GF-D8 (cell line): ENCODE measurements around the gene PRKG1.

Source experiments
- DNase-seq: peaks from one replicate; lab custom pipeline; 2025; lab: John Stamatoyannopoulos, UW

PRKG1 gene

GRCh38 chr10:51879238-51879637 lies 805.0 kb downstream of the PRKG1 start:
- DNase-seq: no peak

DNA sequence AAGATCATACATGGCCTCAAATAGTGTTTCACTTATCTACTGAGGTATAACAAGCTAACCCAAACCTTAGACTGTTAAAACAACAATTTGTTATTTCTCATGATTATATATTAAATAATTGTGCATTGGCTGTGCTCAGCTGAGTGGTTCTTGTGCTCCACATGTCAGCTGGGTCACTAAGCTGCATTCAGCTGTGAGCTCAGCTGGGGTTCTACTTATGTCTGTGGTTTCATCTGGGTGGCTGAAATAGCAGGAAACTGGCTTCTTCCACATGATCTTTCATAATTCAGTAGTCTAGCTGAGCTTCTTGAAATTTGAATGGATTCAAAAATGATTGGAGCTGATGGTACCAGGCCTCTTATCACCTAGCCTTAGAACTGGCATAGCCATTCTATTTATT lies 806.9 kb downstream of the PRKG1 start:
- DNase-seq: no peak

- DNase-seq: no peak
Measured at GRCh38 chr10:51886438-51887068, 812.3 kb downstream of the PRKG1 start.

DNA sequence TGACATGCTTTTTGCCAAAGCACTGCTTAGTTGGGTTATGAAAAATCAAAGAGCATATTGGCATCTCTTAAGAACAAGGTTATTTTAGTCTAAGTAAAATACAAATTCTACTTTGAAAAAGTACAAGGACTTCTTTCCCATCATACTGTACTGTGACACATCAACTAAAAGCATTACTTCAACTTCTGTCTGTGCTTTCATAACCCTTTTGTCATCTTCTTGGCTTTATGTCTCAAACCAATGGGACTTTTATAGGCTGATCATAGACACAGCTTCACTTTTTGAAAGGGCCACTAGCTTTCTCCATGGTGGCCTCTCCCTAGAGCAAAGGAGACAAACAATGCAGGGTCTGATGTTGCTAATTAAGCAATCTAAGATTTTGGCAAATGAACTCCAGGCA lies 814.0 kb downstream of the PRKG1 start:
- DNase-seq: no peak

- DNase-seq: no peak
Measured at GRCh38 chr10:51892313-51892712, 818.0 kb downstream of the PRKG1 start.

DNA sequence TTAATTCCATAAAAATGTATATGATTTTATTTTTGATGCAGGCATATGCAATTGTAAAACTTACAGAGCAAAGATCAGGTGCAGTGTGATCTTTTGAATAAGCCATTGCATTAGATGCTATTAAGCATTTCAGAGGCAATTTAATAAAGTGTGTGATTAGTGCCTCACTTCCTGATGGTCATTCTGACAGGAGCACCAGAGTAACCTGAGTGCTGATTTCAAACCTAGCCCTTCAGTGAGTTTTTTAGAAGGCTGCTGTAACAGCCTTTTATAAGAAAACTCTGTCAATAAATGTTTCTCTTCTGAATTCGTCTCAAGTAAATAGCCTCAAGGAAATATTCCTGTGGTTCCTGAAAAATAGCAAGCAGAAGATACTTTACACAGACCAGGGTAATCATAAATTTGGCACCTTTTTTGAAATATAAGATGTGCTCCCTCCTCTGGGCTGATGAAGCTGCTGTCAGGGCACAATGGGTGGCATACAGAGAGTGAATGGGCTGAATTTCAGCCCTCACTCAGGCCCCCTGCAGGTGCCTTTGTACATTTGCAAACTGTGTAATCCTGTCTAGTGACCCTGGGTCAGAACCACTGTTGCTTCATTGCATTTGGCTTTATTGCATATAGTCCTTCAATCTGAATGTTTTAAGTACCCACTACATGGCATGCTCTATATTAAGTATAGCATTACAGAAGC lies 818.8 kb downstream of the PRKG1 start:
- no peak for DNase-seq

GRCh38 chr10:51894771-51895578 lies 820.7 kb downstream of the PRKG1 start:
- DNase-seq: no peak

DNA sequence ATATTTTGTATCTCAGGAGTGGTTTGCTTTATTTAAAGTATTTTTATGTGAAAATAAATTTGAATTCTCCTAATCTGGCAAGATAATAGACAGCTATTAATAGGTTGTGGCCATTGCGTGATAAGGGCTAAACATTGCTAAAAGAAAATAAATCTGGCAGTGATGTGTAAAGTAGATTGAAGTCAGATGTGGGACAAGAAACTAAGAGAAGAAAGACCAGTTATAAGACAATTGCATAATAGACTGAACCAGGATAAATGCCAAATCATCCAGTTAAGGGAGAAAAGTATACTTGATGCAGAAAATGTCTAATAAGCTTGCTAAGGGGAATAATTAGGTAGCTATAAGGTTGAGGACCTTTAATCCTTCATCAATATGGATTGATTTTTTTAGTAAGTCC lies 822.6 kb downstream of the PRKG1 start:
- no peak for DNase-seq

GRCh38 chr10:51897560-51897959 lies 823.3 kb downstream of the PRKG1 start:
- no peak for DNase-seq

GRCh38 chr10:51900180-51900579 lies 825.9 kb downstream of the PRKG1 start:
- DNase-seq: no peak

DNA sequence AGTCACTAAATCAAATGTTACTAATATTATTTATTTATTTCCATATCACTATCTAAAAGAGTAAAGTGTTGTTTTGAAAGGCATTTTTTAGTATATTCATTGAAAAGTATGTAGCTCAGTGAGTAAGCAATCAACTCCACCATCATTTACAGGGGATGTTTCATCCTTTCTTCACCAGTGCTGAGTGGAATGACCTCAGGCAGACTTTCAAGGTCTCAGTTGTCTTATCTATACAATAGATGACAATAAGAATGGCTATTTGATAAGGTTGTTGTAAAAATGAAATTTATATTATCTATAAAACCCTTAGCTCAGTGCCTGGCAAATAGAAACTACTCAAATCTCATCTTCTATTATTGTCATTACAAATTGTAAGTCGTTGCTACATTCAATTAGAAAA lies 829.4 kb downstream of the PRKG1 start:
- DNase-seq: no peak

- no peak for DNase-seq
Measured at GRCh38 chr10:51905032-51905431, 830.7 kb downstream of the PRKG1 start.

DNA sequence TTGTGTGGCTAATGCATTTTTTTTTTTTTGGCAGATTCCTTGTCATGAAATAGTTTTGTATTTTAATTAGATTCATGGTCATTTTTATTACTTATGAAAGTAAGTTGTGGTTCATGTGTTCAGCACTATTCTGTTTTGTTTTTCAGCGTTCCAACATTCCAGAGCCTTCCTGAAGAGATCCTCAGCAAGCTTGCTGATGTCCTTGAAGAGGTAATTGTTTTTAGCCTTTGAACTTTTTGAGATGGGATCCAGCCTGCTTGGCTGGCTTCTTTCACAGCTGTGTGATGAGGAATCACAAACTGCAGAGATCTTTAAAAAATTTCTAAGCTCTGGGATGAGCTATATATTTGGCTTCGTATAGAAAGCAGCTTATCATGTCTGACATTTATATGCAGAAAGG lies 833.1 kb downstream of the PRKG1 start:
- no peak for DNase-seq

DNA sequence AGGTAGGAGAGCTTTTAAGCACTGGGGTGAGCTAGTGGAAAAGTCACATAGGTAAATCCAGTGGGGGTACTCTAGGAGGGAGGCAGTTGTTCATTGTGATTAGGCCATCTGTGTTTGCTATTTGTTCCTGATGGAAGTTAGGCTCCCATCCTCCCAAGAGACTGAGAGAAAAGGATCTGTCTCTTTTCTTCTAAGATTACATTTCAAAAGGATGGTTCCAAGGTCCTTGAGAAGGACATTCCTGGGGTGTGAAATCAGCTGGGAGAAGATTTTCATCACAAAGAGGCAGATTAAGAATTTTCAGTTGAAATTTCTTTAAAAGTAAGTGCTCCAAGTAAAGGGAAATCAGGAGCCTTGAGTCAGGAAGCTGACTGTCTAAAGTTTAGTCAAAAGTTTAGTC lies 835.9 kb downstream of the PRKG1 start:
- no peak for DNase-seq

GRCh38 chr10:51910596-51910995 lies 836.3 kb downstream of the PRKG1 start:
- DNase-seq: no peak

DNA sequence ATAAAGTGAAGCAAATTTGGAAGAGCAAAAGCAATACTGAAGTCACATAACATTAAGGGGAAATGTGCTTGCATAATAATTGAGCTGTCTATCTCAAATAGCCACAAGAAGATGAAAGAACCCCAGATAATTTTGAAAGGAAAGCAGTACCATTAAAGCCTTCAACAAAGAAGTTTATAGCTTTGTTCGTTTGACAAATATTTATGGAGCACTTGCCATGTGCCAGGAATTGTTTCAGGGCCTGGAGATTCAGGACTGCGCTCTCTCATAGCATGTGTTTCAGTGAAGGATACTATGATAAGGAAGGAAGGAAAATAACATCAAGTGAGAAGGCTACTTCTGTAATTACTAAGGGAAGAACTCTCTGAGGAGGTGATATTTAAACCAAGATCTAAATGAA lies 837.4 kb downstream of the PRKG1 start:
- DNase-seq: no peak

GRCh38 chr10:51915031-51915542 lies 840.8 kb downstream of the PRKG1 start:
- DNase-seq: no peak

GRCh38 chr10:51918440-51918839 lies 844.2 kb downstream of the PRKG1 start:
- no peak for DNase-seq

- no peak for DNase-seq
Measured at GRCh38 chr10:51918884-51919325, 844.6 kb downstream of the PRKG1 start.

DNA sequence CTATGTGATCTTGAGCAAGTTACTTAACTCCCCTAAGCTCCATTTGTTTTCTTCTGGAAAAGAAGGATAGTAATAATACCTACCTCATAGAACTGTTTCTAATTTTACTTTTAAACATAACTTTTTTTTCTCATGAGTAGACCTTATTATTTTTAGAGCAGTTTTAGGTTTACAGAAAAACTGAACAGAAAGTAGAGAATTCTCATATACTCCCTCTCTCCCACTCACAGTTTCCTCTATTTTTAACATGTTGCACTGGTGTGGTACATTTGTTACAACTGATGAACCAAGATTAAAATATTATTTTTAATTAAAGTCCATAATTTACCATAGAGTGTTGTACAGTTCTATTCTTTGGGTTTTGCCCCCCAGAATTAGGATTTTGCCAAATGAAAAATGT lies 846.4 kb downstream of the PRKG1 start:
- no peak for DNase-seq

- no peak for DNase-seq
Measured at GRCh38 chr10:51924359-51924758, 850.1 kb downstream of the PRKG1 start.

DNA sequence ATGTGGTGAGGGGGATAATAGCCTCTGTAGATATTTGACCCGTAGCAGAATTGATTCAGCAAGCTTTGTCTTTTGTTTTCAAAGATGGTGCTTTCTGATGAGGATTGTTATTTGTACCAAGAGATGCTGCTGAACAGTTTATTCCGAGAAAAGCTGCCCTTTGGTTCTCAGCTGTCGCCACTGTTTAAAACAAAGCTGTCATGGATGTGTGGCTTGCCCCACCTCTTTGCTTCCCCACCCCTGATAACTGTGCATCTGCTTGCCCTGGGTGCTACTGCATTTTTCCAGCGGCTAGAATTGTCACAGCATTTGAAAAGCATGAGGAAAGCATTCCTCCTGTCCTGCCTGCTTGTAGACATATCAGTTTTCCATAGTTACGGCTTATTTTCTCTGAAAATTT lies 852.0 kb downstream of the PRKG1 start:
- no peak for DNase-seq

DNA sequence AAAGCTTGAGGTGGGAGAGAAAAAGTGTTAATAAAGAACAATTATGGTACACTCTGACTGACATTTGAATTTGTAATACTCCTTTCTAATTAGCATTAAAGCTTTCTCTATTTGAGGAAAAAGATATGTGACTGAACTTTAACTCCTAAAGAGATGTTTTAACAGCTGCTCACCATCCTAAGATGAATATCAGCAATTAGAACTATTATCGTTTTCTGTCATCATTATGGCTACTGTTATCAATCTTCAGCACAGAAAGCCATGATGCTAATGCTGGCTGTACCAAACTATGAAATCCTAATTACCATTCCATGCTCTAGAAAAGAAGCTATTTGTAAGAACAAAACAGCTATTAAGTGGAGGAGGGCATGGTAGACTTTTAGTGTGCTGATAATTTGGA lies 853.9 kb downstream of the PRKG1 start:
- no peak for DNase-seq
